ENCODE results near the gene CENPP.
"Not testable (repeated sequence)": the region's sequence is repeated elsewhere in the genome, so short reads cannot be mapped to it uniquely, and the experiment has no call there.

Gene CENPP

GRCh38 chr9:92611621-92612285 is 286.0 kb downstream of the CENPP start:
- no peak overlapping the region for H3K4me3 ChIP-seq (ENCODE audit: low read depth, low read length)

GRCh38 chr9:92612292-92612691 is 286.5 kb downstream of the CENPP start:
- no peak overlapping the region for H3K4me3 ChIP-seq (ENCODE audit: low read depth, low read length)

- no peak overlapping the region for H3K4me3 ChIP-seq (ENCODE audit: low read depth, low read length)
Measured at GRCh38 chr9:92612816-92613215, 287.1 kb downstream of the CENPP start.

- no peak overlapping the region for H3K4me3 ChIP-seq (ENCODE audit: low read depth, low read length)
Measured at GRCh38 chr9:92613268-92614122, 287.7 kb downstream of the CENPP start.

- no peak overlapping the region for H3K4me3 ChIP-seq (ENCODE audit: low read depth, low read length)
Measured at GRCh38 chr9:92614123-92614510, 288.4 kb downstream of the CENPP start.

GRCh38 chr9:92614763-92615461 is 289.2 kb downstream of the CENPP start:
- no peak overlapping the region for H3K4me3 ChIP-seq (ENCODE audit: low read depth, low read length)

- H3K4me3 ChIP-seq (ENCODE audit: low read depth, low read length) = no peak overlapping the region
Measured at GRCh38 chr9:92615790-92616189, 290.0 kb downstream of the CENPP start.

- no peak overlapping the region for H3K4me3 ChIP-seq (ENCODE audit: low read depth, low read length)
Measured at GRCh38 chr9:92616199-92616641, 290.5 kb downstream of the CENPP start.

GRCh38 chr9:92616655-92617111 is 290.9 kb downstream of the CENPP start:
- H3K4me3 ChIP-seq (ENCODE audit: low read depth, low read length) = no peak overlapping the region

- H3K4me3 ChIP-seq (ENCODE audit: low read depth, low read length) = no peak overlapping the region
Measured at GRCh38 chr9:92617195-92617813, 291.6 kb downstream of the CENPP start.

- H3K4me3 ChIP-seq (ENCODE audit: low read depth, low read length) = no peak overlapping the region
Measured at GRCh38 chr9:92617951-92618510, 292.3 kb downstream of the CENPP start.

GRCh38 chr9:92618633-92619225 is 293.0 kb downstream of the CENPP start:
- H3K4me3 ChIP-seq (ENCODE audit: low read depth, low read length) = no peak overlapping the region

- no peak overlapping the region for H3K4me3 ChIP-seq (ENCODE audit: low read depth, low read length)
Measured at GRCh38 chr9:92619601-92620300, 294.0 kb downstream of the CENPP start.

- no peak overlapping the region for H3K4me3 ChIP-seq (ENCODE audit: low read depth, low read length)
Measured at GRCh38 chr9:92620845-92621244, 295.1 kb downstream of the CENPP start.

- H3K4me3 ChIP-seq (ENCODE audit: low read depth, low read length) = not testable (repeated sequence)
Measured at GRCh38 chr9:92623936-92624335, 298.2 kb downstream of the CENPP start.

GRCh38 chr9:92626484-92626883 is 300.7 kb downstream of the CENPP start:
- H3K4me3 ChIP-seq (ENCODE audit: low read depth, low read length) = no peak overlapping the region

GRCh38 chr9:92627651-92628050 is 301.9 kb downstream of the CENPP start:
- no peak overlapping the region for H3K4me3 ChIP-seq (ENCODE audit: low read depth, low read length)

- no peak overlapping the region for H3K4me3 ChIP-seq (ENCODE audit: low read depth, low read length)
Measured at GRCh38 chr9:92631452-92632343, 305.9 kb downstream of the CENPP start.

GRCh38 chr9:92632641-92633040 is 306.9 kb downstream of the CENPP start:
- no peak overlapping the region for H3K4me3 ChIP-seq (ENCODE audit: low read depth, low read length)
